GM23338 (cell line): Measurements from ENCODE around the gene CACNA1C. TPM values are rescaled to one million over a fixed set of nuclear protein-coding genes. Genes with fewer than 3 reads are reported as not detected.

Experiments used
- ATAC-seq: fragments of 200-7000 bp; cut with Tn5 transposase; 3 replicates; pipeline ENCODE4 v1.9.1; 2020
- DNase-seq: peaks from one replicate; pipeline ENCODE4 v3.0.0-alpha.2; 2015; ENCODE audit warnings: low spot score
- H2AFZ ChIP-seq: fragments of 200-600 bp; sonication (generic); 2 replicates; pipeline ENCODE4 v1.8.0; 2016; ENCODE audit warnings: antibody characterized with exemption, mild to moderate bottlenecking, moderate library complexity
- H3F3A ChIP-seq: fragments of 200-600 bp; sonication (generic); replicated peaks from 2 replicates; pipeline ENCODE4 v1.8.0; 2017; ENCODE audit warnings: antibody characterized with exemption, mixed run types, low read depth
- H3K27ac ChIP-seq: fragments of 200-600 bp; sonication (generic); 2 replicates; pipeline ENCODE4 v1.6.1; 2016; ENCODE audit warnings: low read depth
- H3K27me3 ChIP-seq: fragments of 200-600 bp; sonication (generic); 2 replicates; pipeline ENCODE4 v1.8.0; 2016; ENCODE audit warnings: mild to moderate bottlenecking, mixed run types, moderate library complexity; ENCODE audit not compliant: insufficient read depth
- H3K36me3 ChIP-seq: fragments of 200-600 bp; sonication (generic); 2 replicates; pipeline ENCODE4 v1.8.0; 2016; ENCODE audit warnings: mild to moderate bottlenecking; ENCODE audit not compliant: insufficient read depth
- H3K4me1 ChIP-seq: fragments of 200-600 bp; sonication (generic); 2 replicates; pipeline ENCODE4 v1.8.0; 2016; ENCODE audit warnings: mild to moderate bottlenecking, moderate library complexity; ENCODE audit not compliant: insufficient read depth
- H3K4me2 ChIP-seq: fragments of 200-600 bp; sonication (generic); 2 replicates; pipeline ENCODE4 v1.7.1; 2017; ENCODE audit warnings: mixed run types
- H3K4me3 ChIP-seq: fragments of 200-600 bp; sonication (generic); 2 replicates; pipeline ENCODE4 v1.6.1; 2016; ENCODE audit warnings: mixed run types
- H3K79me2 ChIP-seq: fragments of 200-600 bp; sonication (generic); replicated peaks from 2 replicates; pipeline ENCODE4 v1.8.0; 2017; ENCODE audit warnings: mild to moderate bottlenecking; ENCODE audit not compliant: insufficient read depth
- H3K9me2 ChIP-seq: fragments of 200-600 bp; sonication (generic); 2 replicates; pipeline ENCODE4 v1.8.0; 2017; ENCODE audit not compliant: insufficient read depth
- H4K20me1 ChIP-seq: fragments of 200-600 bp; sonication (generic); replicated peaks from 2 replicates; pipeline ENCODE4 v1.8.0; 2017; ENCODE audit warnings: mild to moderate bottlenecking; ENCODE audit not compliant: insufficient read depth
- H3K27ac Mint-ChIP-seq: 2 replicates; pipeline ENCODE4 v1.8.0; 2020; ENCODE audit warnings: inconsistent platforms, mild to moderate bottlenecking, moderate library complexity, mixed read lengths
- H3K27me3 Mint-ChIP-seq: 3 replicates; pipeline ENCODE4 v1.8.0; 2022; ENCODE audit warnings: low read depth, mild to moderate bottlenecking, moderate library complexity, mixed read lengths, inconsistent platforms; ENCODE audit not compliant: insufficient read depth, poor library complexity
- H3K36me3 Mint-ChIP-seq: 3 replicates; pipeline ENCODE4 v1.8.0; 2021; ENCODE audit warnings: low read depth, mild to moderate bottlenecking, inconsistent platforms, moderate library complexity, mixed read lengths
- H3K4me1 Mint-ChIP-seq: 3 replicates; pipeline ENCODE4 v1.8.0; 2020; ENCODE audit warnings: mild to moderate bottlenecking, inconsistent platforms, mixed read lengths
- H3K4me3 Mint-ChIP-seq: 3 replicates; pipeline ENCODE4 v1.8.0; 2021; ENCODE audit warnings: moderate library complexity, mild to moderate bottlenecking, inconsistent platforms, mixed read lengths
- H3K9me3 Mint-ChIP-seq: 3 replicates; pipeline ENCODE4 v1.8.0; 2020; ENCODE audit warnings: moderate library complexity, mild to moderate bottlenecking, inconsistent platforms, mixed read lengths
- CREB1 ChIP-seq: fragments of 250-450 bp; sonication (Bioruptor Pico); IDR thresholded peaks from 2 replicates; pipeline ENCODE4 v1.5.0; 2020; ENCODE audit warnings: low read depth, mild to moderate bottlenecking, moderate library complexity
- EZH2 ChIP-seq: fragments of 200-600 bp; sonication (generic); IDR thresholded peaks from one replicate; pipeline ENCODE4 v1.8.0; 2017; ENCODE audit warnings: antibody characterized with exemption, mild to moderate bottlenecking, low read depth; ENCODE audit not compliant: unreplicated experiment
- EZH2phosphoT487 ChIP-seq: fragments of 200-600 bp; sonication (generic); IDR thresholded peaks from one replicate; pipeline ENCODE4 v1.8.1; 2018; ENCODE audit warnings: antibody characterized with exemption; ENCODE audit not compliant: unreplicated experiment
- JUNB ChIP-seq: IDR thresholded peaks from one replicate; pipeline ENCODE4 v1.6.1; 2016; ENCODE audit warnings: antibody characterized with exemption; ENCODE audit not compliant: unreplicated experiment
- POLR2AphosphoS5 ChIP-seq: IDR thresholded peaks from 2 replicates; pipeline ENCODE4 v1.6.1; 2016; ENCODE audit warnings: antibody characterized with exemption, low read depth
- REST ChIP-seq: IDR thresholded peaks from one replicate; pipeline ENCODE4 v1.6.1; 2018; ENCODE audit warnings: antibody characterized with exemption; ENCODE audit not compliant: unreplicated experiment
- ZNF331 ChIP-seq: fragments of 250-450 bp; sonication (Bioruptor Pico); IDR thresholded peaks from 2 replicates; pipeline ENCODE4 v1.5.0; 2020; ENCODE audit warnings: low read depth, mild to moderate bottlenecking, moderate library complexity
- ZNF462 ChIP-seq: fragments of 250-450 bp; sonication (Bioruptor Pico); IDR thresholded peaks from 2 replicates; pipeline ENCODE4 v1.5.0; 2020; ENCODE audit warnings: mild to moderate bottlenecking, moderate library complexity
- polyA plus RNA-seq: library from polyadenylated mRNA; unstranded; fragments of >200 nt; fragmentation: Nextera tagmentation; extraction: Ambion mirVana; gene quantifications from 2 replicates; pipeline ENCODE4 v1.2.1, GENCODE V29; 2016
- total RNA-seq: library from RNA; depleted of rRNA; stranded (reverse); fragments of >200 nt; shearing (Covaris generic); gene quantifications from 2 replicates; pipeline ENCODE4 v1.2.3, GENCODE V29; 2014

The CACNA1C gene
- total and polyA plus RNA-seq, 2 experiments from 2014 or later, result 0.78 to 2.1 TPM

- DNase-seq (no peak), ATAC-seq (no peak)
- Mint-ChIP-seq H3K36me3 (no peaks in the 10 kb centered on the region), H3K4me3 (no peak overlapping the region), H3K27me3 (peaks cover 2% of the 10 kb centered on the region), H3K9me3 (no peaks in the 10 kb centered on the region; the same call in 2 of the 3 replicates), H3K27ac (no peak overlapping the region; the same call in 1 of the 2 replicates), H3K4me1 (peaks cover 27% of the 10 kb centered on the region)
- no peaks in the 10 kb centered on the region for H4K20me1 ChIP-seq
- no peaks in the 10 kb centered on the region for H3K9me2 ChIP-seq
- no peak for TF ChIP-seq EZH2
- TF ChIP-seq EZH2phosphoT487, result no peak
- TF ChIP-seq ZNF331 (CRISPR knock-in tag), result no peak
- no peak for TF ChIP-seq POLR2AphosphoS5
- TF ChIP-seq JUNB, result no peak
- TF ChIP-seq REST, result no peak
- TF ChIP-seq ZNF462, result no peak
- no peak for TF ChIP-seq CREB1
- peaks cover 17% of the 10 kb centered on the region for H3K4me1 ChIP-seq
- no peaks in the 10 kb centered on the region for H3F3A ChIP-seq
- no peaks in the 10 kb centered on the region for H3K79me2 ChIP-seq
- H2AFZ ChIP-seq, result peak overlapping the region; percentile 36; the same call in 1 of the 2 replicates
- H3K36me3 ChIP-seq, result no peaks in the 10 kb centered on the region
- no peak overlapping the region for H3K4me3 ChIP-seq
- no peak overlapping the region for H3K4me2 ChIP-seq
- no peaks in the 10 kb centered on the region for H3K27me3 ChIP-seq
- H3K27ac ChIP-seq, result no peak overlapping the region
Observed at GRCh38 chr12:2016862-2017545, 35.8 kb upstream of the CACNA1C start.
